ENCODE data around the gene OR2B2. TPM values are rescaled to one million over a fixed set of nuclear protein-coding genes. Genes with fewer than 3 reads are reported as not detected.
A peak's percentile ranks its signal among the peaks of the same experiment; 100 is the strongest.

The OR2B2 gene
- total RNA-seq, 2 donors from 2014 or later, result not detected

DNA sequence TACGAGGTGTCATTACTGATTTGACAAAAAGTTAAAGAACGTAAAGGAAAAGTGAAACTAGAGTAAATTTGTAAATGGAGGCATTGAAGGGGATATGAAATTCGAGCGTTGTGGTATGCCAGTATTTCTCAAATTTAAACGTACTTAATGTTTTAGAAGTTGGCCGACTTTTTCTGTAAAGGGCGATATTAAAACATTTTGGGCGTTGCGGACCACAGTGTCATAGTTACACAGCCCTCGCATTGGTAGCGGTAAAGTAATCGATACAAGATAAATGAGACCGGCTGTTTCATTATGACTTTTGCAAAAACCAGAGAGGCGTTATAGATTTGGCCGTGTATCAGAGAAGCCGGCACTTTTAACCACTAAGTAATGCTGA lies 39.6 kb downstream of the OR2B2 start:
- Histone ChIP-seq H3K4me1 (peaks cover 17% of the 10 kb centered on the region), H3K36me3 (replicated peaks in 1 of 2; ENCODE audit: insufficient read depth in 1 of 2, low read depth in 2 of 2) (no peaks in the 10 kb centered on the region), H3K9me3 (no peaks in the 10 kb centered on the region), H3K27ac (peak overlapping the region in 3 of 4 donors; percentile 20 to 81 (median 63)), H3K27me3 (peaks cover 0 to 13% of the 10 kb centered on the region in 2 donors), H3K4me3 (peak overlapping the region in 1 of 2 donors; percentile 11)
- TF ChIP-seq, protein P1, sequence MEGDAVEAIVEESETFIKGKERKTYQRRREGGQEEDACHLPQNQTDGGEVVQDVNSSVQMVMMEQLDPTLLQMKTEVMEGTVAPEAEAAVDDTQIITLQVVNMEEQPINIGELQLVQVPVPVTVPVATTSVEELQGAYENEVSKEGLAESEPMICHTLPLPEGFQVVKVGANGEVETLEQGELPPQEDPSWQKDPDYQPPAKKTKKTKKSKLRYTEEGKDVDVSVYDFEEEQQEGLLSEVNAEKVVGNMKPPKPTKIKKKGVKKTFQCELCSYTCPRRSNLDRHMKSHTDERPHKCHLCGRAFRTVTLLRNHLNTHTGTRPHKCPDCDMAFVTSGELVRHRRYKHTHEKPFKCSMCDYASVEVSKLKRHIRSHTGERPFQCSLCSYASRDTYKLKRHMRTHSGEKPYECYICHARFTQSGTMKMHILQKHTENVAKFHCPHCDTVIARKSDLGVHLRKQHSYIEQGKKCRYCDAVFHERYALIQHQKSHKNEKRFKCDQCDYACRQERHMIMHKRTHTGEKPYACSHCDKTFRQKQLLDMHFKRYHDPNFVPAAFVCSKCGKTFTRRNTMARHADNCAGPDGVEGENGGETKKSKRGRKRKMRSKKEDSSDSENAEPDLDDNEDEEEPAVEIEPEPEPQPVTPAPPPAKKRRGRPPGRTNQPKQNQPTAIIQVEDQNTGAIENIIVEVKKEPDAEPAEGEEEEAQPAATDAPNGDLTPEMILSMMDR (IDR thresholded peaks at IDR 0.05), result no peak
- no peak for TF ChIP-seq POLR2A (IDR thresholded peaks at IDR 0.05)
- DNase-seq (no peak), ATAC-seq (peak; percentile 16)
- intact Hi-C loops (cut with DNase I), result no loop called here
- WGBS, 2 donors, result 1 to 3% methylated on average over 16 of the region's 16 CpGs

DNA sequence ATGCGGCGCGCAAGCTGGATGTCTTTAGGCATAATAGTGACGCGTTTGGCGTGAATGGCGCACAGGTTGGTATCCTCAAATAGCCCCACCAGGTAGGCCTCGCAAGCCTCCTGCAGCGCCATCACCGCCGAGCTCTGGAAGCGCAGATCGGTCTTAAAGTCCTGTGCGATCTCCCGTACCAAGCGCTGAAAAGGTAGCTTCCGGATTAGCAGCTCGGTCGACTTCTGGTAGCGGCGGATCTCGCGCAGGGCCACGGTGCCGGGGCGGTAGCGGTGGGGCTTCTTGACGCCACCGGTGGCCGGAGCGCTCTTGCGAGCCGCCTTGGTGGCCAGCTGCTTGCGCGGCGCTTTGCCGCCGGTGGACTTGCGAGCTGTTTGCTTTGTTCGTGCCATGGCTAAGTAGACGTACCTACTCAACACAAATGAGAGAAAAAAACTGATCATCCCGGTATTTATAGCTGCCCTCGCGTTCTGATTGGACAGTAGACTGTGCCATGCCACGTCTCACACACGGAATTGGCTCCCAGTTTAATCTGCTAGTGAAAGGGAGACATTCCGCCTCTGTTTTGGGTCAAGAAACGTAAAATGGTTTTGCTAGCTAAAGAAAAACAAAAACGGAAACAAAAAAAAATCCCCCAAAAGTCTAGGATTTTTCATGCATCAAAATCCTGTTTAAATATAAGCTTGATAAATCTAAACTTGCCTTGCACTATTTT lies 40.1 kb downstream of the OR2B2 start:
- Histone ChIP-seq H3K27ac (peak overlapping the region in 3 of 4 donors; percentile 40 to 81 (median 63)), H3K27me3 (peaks cover 0 to 19% of the 10 kb centered on the region in 2 donors), H3K9me3 (no peaks in the 10 kb centered on the region), H3K4me3 (peak overlapping the region; percentile 21 to 22), H3K36me3 (replicated peaks in 1 of 2; ENCODE audit: insufficient read depth in 1 of 2, low read depth in 2 of 2) (no peaks in the 10 kb centered on the region), H3K4me1 (peaks cover 22% of the 10 kb centered on the region)
- peak; percentile 94 for ATAC-seq
- TF ChIP-seq, protein P1 (IDR thresholded peaks at IDR 0.05), result peak in 2 of 7 experiments; percentile 6 to 17
- TF ChIP-seq POLR2A (IDR thresholded peaks at IDR 0.05), result peak; percentile 37 to 93 (median 91)
- intact Hi-C loops (cut with DNase I), result no loop called here
- peak; percentile 78 to 93 (median 79) for DNase-seq
- WGBS, 2 donors, result 1 to 3% methylated on average over 17 to 49 of the region's 49 CpGs

DNA sequence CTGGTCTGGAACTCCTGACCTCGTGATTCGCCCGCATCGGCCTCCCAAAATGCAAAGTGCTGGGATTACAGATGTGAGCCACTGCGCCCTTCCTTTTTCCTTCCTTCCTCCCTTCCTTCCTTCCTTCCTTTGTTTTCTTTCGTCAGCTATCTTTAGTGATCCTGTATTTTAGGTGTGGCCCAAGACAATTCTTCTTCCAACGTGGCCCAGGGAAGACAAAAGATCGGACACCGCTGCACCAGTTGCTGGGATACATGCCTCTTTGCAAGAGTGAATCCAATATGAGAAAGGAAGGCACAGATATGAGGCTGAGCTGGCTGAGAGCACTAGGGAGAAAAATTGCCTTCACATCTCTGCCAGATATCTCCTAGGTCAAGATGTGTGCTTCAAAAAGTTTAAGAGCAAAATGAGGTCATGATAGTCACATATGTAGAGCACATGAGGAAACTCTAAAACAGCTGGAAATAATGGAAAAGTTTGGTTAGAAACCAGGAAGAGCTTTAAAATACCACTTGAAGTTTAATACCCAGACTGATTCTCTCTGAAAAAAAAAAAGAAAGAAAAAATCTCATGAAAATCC lies 41.8 kb downstream of the OR2B2 start:
- no peaks in the 10 kb centered on the region for H3K36me3 ChIP-seq (replicated peaks in 1 of 2; ENCODE audit: insufficient read depth in 1 of 2, low read depth in 2 of 2)
- WGBS, 2 donors, result 82 to 89% methylated on average over 9 of the region's 9 CpGs
- intact Hi-C loops (cut with DNase I), result no loop called here
- peaks cover 0 to 31% of the 10 kb centered on the region in 2 donors for H3K27me3 ChIP-seq
- no peak for DNase-seq
- H3K4me1 ChIP-seq, result peaks cover 39% of the 10 kb centered on the region
- TF ChIP-seq, protein P1 (IDR thresholded peaks at IDR 0.05), result no peak
- TF ChIP-seq POLR2A (IDR thresholded peaks at IDR 0.05), result no peak
- no peak overlapping the region for H3K27ac ChIP-seq
- ATAC-seq, result no peak
- no peak overlapping the region for H3K4me3 ChIP-seq
- H3K9me3 ChIP-seq, result no peaks in the 10 kb centered on the region

- intact Hi-C loops (cut with DNase I), result no loop called here
- ATAC-seq, result no peak
- peaks cover 47% of the 10 kb centered on the region for H3K4me1 ChIP-seq
- no peak for TF ChIP-seq POLR2A (IDR thresholded peaks at IDR 0.05)
- TF ChIP-seq, protein P1 (IDR thresholded peaks at IDR 0.05), result no peak
- no peak for DNase-seq
- H3K36me3 ChIP-seq (replicated peaks in 1 of 2; ENCODE audit: insufficient read depth in 1 of 2, low read depth in 2 of 2), result no peaks in the 10 kb centered on the region
- H3K9me3 ChIP-seq, result no peaks in the 10 kb centered on the region
- H3K27me3 ChIP-seq, result peaks cover 0 to 19% of the 10 kb centered on the region in 2 donors
- H3K4me3 ChIP-seq, result no peak overlapping the region
- WGBS, 2 donors, result 76 to 84% methylated on average over 3 of the region's 3 CpGs
- no peak overlapping the region for H3K27ac ChIP-seq
These were observed 43.9 kb downstream of the OR2B2 start for GRCh38 chr6:27868311-27868710.

Data from body of pancreas (tissue), 4 donors.